GM18858 (cell line): ENCODE measurements around the gene CPA2.

Experiments used
- ATAC-seq: cut with Tn5 transposase; IDR thresholded peaks from one replicate; pipeline ENCODE4 v1.9.1; 2021; ENCODE audit not compliant: unreplicated experiment

CPA2 gene

GRCh38 chr7:130278860-130279259 lies 12.2 kb downstream of the CPA2 start:
- no peak for ATAC-seq

- ATAC-seq, result no peak
Measured at GRCh38 chr7:130279286-130279685, 12.6 kb downstream of the CPA2 start.

- ATAC-seq, result no peak
Measured at GRCh38 chr7:130279906-130280305, 13.2 kb downstream of the CPA2 start.

GRCh38 chr7:130281260-130281659 lies 14.6 kb downstream of the CPA2 start:
- ATAC-seq, result no peak

- no peak for ATAC-seq
Measured at GRCh38 chr7:130286881-130287280, 20.2 kb downstream of the CPA2 start.

GRCh38 chr7:130288168-130288567 lies 21.5 kb downstream of the CPA2 start:
- ATAC-seq, result no peak

- ATAC-seq, result no peak
Measured at GRCh38 chr7:130288829-130289228, 22.2 kb downstream of the CPA2 start.

- ATAC-seq, result no peak
Measured at GRCh38 chr7:130289478-130289877, 22.8 kb downstream of the CPA2 start.

DNA sequence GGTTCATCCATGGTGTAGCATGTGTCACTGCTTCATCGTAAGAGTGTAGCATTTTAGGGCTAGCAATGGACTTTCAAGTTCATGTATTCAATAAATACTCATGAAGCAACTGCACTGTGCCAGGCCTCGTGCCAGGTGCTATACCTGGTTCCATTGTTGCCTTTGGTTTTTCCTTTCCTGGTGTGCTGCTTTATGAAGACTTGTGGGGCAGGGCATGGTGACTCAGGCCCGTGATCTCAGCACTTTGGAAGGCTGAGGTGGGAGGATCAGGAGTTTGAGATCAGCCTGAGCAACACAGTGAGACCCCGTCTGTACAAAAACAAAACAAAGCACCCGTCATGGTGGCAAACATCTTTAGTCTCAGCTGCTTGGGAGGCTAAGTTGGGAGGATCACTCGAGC lies 24.1 kb downstream of the CPA2 start:
- ATAC-seq, result no peak

- no peak for ATAC-seq
Measured at GRCh38 chr7:130292682-130293257, 26.1 kb downstream of the CPA2 start, which contains the start of gene CPA4. Gene CPA4, plus strand, starts transcription at chr7:130293161. Its CDS starts 20 bp downstream, at chr7:130293181.

DNA sequence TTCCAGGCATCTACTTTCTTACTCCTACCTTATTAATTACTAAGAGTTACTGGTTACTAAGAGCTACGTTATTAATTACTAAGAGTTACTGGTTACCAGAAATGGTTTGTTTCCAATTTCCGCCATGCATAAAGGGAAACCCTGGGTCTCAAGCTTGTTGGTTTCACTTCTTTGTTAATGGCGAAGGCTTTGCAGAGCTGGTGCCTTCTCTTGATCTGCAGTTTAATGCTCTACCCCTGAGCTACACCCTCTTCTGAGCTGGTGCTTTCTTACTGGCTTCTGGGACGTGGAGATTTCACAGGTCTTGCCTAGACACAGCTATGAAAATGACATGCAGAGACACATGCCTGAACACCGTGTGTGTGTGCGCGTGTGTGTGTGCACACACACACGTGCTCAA lies 26.9 kb downstream of the CPA2 start:
- ATAC-seq, result no peak

GRCh38 chr7:130294314-130294713 lies 27.7 kb downstream of the CPA2 start:
- ATAC-seq, result no peak

- ATAC-seq, result no peak
Measured at GRCh38 chr7:130296221-130296951, 29.7 kb downstream of the CPA2 start.

DNA sequence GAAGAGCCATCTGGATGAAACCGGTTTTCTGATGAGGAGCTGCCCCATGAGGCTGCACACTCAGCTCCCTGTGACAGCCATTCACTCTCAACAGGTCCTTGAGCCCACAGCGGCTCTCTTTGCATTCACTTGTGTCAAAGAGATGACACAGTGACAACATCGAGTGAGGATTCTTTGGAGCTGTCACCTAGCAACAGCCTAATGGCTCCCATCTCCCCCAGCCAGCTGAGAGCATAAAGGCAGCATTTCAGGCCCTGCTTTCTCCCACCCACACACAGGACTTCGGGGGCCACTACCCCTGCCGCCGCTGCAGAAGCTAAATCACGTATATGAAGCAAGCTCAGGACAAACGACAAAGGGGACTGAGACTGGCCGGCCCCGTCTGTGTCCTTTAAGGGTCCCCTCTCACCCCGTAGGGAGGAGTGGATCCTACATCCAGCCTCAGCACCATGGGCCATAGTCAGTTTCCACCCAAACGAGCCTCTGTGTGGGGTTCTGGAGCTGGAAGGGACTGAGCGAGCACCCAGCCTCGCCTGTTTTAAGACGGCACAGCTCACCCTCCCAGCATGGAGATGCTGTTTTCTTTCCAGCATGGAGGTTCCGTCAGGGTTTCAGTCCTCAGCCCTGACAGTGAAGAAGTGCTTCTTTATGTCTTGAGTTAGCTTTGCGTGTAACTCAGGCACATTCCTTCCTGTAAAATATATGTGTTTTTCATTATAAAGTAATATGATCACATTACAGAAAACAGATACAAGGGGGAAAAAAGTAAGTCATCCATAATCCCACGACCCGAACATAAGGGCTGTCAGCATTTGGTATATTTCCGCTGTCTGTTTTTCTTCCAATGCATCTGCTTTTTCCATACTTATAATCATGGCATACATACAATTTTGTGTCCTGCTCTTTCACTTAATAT lies 31.2 kb downstream of the CPA2 start:
- ATAC-seq, result no peak

DNA sequence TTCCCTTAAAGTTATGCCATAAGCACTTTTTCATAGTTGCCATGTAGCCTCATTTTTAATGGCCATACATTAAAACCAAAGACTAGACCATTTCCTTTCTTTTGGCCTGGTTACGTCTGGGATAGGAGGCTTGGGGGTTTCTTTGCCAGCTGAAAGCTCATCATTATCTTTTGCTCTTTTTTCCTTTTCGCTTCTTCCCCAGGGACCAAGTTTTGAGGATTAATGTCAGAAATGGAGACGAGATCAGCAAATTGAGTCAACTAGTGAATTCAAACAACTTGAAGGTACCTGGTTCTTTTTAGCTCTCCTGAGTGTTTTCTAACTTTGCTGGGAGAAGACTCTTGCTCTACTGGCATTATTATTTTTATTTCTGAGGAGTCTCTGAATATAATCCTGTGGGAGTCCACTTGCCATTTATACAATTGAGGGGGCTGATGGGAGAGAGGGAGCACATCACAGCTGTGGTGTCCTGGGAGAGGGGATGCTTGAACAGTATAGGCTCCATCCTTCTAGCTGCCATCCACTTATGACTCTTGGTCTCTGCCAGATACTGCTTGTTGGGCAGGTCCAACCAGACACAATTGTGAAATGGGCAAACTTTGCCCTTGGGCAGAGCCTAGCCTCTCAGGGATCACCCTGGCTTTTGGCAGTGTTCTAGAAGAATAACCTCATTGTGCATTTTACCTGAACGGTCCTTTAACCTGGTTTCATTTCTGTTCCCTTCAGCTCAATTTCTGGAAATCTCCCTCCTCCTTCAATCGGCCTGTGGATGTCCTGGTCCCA lies 32.1 kb downstream of the CPA2 start:
- ATAC-seq, result no peak

DNA sequence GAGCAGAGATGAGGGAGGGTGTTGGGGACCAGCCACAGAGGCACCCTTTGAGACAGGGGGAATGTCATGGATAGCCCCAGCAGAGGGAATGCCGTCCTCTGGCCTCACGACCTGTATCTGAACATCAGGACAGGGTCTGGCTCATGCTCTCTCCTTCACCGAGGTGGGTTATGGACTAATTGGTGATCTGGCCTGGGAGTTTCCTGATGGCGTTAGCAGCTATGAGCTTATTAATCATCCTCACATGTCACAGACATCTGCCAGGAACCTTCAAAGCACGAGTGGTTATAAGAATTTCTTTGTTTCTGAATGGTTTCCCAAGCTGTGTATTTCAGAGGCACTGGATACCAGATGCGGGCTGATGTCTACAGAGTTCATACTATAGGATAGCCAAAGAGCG lies 33.2 kb downstream of the CPA2 start:
- ATAC-seq, result no peak

- no peak for ATAC-seq
Measured at GRCh38 chr7:130301501-130302020, 34.9 kb downstream of the CPA2 start.

GRCh38 chr7:130302649-130303048 lies 36.0 kb downstream of the CPA2 start:
- no peak for ATAC-seq

- ATAC-seq, result no peak
Measured at GRCh38 chr7:130303127-130303526, 36.5 kb downstream of the CPA2 start.

DNA sequence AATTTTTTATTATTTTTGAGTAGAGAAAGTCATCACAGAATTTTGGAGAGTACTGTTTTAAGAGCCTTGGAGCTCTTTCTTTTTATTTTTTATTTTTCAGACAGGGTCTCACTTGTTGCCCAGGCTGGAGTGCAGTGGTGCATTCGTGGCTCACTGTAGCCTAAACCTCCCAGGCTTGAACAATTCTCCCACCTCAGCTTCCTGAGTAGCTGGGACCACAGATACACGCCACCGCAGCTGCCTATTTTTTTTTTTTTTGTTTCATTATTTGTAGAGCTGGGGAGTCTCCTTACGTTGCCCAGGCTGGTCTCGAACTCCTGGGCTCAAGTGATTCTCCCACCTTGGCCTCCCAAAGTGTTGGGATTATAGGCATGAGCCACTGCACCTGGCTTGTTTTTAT lies 36.9 kb downstream of the CPA2 start:
- ATAC-seq, result no peak

DNA sequence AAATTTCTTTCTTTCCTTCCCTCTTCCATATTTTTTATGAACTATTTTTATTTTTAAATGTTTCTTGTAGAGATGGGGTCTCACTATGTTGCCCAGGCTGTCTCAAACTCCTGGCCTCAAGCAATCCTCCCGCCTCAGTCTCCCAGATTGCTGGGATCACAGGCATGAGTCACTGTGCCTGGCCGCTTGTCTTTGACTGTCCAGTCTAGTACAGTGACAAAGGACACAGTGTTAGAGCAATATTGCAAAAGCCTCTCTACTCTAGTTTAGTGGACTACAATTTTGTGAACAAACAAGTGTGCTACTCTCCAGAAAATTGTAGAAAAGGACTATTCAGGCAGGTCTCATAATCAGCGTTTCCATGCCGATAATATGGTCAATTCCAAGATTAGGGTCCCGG lies 37.3 kb downstream of the CPA2 start:
- ATAC-seq, result no peak
